Esophagus squamous epithelium (tissue), 4 donors: ENCODE measurements around the gene MUCL3.

Source experiments
- CTCF ChIP-seq, 6 experiments: fragments of 450-650 bp in 4 of 6; fragments of 200-600 bp in 2 of 6; sonication (generic) in 2 of 6; IDR thresholded peaks; one replicate each; pipeline ENCODE4 v1.5.1; 2016 to 2019; ENCODE audit warnings: antibody characterized with exemption in 6 of 6, mild to moderate bottlenecking in 4 of 6, moderate library complexity in 4 of 6
- POLR2A ChIP-seq, 4 donors: fragments of 450-650 bp; IDR thresholded peaks; one replicate each; pipeline ENCODE4 v1.6.1; 2017; ENCODE audit warnings: antibody characterized with exemption in 4 of 4, mild to moderate bottlenecking in 4 of 4, moderate library complexity in 3 of 4

- no peak for TF ChIP-seq CTCF (IDR thresholded peaks at IDR 0.05)
- no peak for TF ChIP-seq POLR2A (IDR thresholded peaks at IDR 0.05)
Measured at GRCh38 chr6:30900863-30901417, 39.8 kb upstream of the MUCL3 start.
